PFSK-1 (cell line): ENCODE results near the gene GKN1.

Source experiments
- FOXP2 ChIP-seq: optimal IDR thresholded peaks from 2 replicates; pipeline ENCODE3; 2011; ENCODE audit warnings: borderline replicate concordance, control low read depth, inconsistent platforms; ENCODE audit not compliant: insufficient read depth; ENCODE audit errors: extremely low read length, extremely low read depth
- POLR2AphosphoS5 ChIP-seq: IDR thresholded peaks from 2 replicates; pipeline ENCODE4 v1.6.1; 2012; ENCODE audit warnings: low read depth, mild to moderate bottlenecking, control low read depth, low read length, moderate library complexity
- REST ChIP-seq, 2 experiments: IDR thresholded peaks; 2 replicates each; pipeline versions ENCODE4 v1.6.1 to v1.8.0; 2011 to 2012; ENCODE audit warnings: low read depth in 2 of 2, low read length in 2 of 2, control low read depth in 1 of 2, inconsistent platforms in 1 of 2, mild to moderate bottlenecking in 1 of 2, moderate library complexity in 1 of 2; ENCODE audit not compliant: insufficient read depth in 1 of 2
- SIN3A ChIP-seq: IDR thresholded peaks from 2 replicates; pipeline ENCODE4 v1.6.1; 2012; ENCODE audit warnings: mild to moderate bottlenecking, low read length, moderate library complexity, borderline replicate concordance; ENCODE audit not compliant: insufficient read depth
- TAF1 ChIP-seq: IDR thresholded peaks from 2 replicates; pipeline ENCODE4 v1.6.1; 2012; ENCODE audit warnings: low read length, control low read depth, borderline replicate concordance; ENCODE audit not compliant: insufficient read depth

- TF ChIP-seq TAF1 (no peak), POLR2AphosphoS5 (no peak), REST (IDR thresholded peaks at IDR 0.05; ENCODE audit: insufficient read depth in 1 of 2, low read depth in 2 of 2, low read length in 2 of 2) (no peak), FOXP2 (no peak), SIN3A (no peak)
These were observed 37.5 kb upstream of the GKN1 start for GRCh38 chr2:68936889-68937288.
